ENCODE results near the gene BDNF. TPM values are rescaled to one million over a fixed set of nuclear protein-coding genes. Genes with fewer than 3 reads are reported as not detected.
"Not testable (repeated sequence)": the region's sequence is repeated elsewhere in the genome, so short reads cannot be mapped to it uniquely, and the experiment has no call there.

Gene BDNF
- polyA plus RNA-seq: 1.4 TPM
- long read RNA-seq, donor 1: 0 reads
- long read RNA-seq, donor 2, full-length matches to known transcripts: 3 of 3 reads
- long read RNA-seq, donor 2, partial matches to known transcripts: 0 of 3 reads
- long read RNA-seq, donor 2, other reads (novel, unspliced or antisense): 0 of 3 reads
- long read RNA-seq, donor 3: 0 reads
- long read RNA-seq, donor 4: 0 reads
- long read RNA-seq, donor 5: 0 reads
- long read RNA-seq, donor 6, full-length matches to known transcripts: 2 of 2 reads
- long read RNA-seq, donor 6, partial matches to known transcripts: 0 of 2 reads
- long read RNA-seq, donor 6, other reads (novel, unspliced or antisense): 0 of 2 reads
- long read RNA-seq, donor 7, full-length matches to known transcripts: 1 of 1 reads
- long read RNA-seq, donor 7, partial matches to known transcripts: 0 of 1 reads
- long read RNA-seq, donor 7, other reads (novel, unspliced or antisense): 0 of 1 reads
- long read RNA-seq, donor 8, full-length matches to known transcripts: 3 of 3 reads
- long read RNA-seq, donor 8, partial matches to known transcripts: 0 of 3 reads
- long read RNA-seq, donor 8, other reads (novel, unspliced or antisense): 0 of 3 reads
- long read RNA-seq, donor 9, full-length matches to known transcripts: 4 of 4 reads
- long read RNA-seq, donor 9, partial matches to known transcripts: 0 of 4 reads
- long read RNA-seq, donor 9, other reads (novel, unspliced or antisense): 0 of 4 reads
- long read RNA-seq, donor 10, full-length matches to known transcripts: 1 of 1 reads
- long read RNA-seq, donor 10, partial matches to known transcripts: 0 of 1 reads
- long read RNA-seq, donor 10, other reads (novel, unspliced or antisense): 0 of 1 reads
- long read RNA-seq, donor 11, full-length matches to known transcripts: 1 of 1 reads
- long read RNA-seq, donor 11, partial matches to known transcripts: 0 of 1 reads
- long read RNA-seq, donor 11, other reads (novel, unspliced or antisense): 0 of 1 reads

- peak within 1 kb of the TSS; percentile 46 for H3K4me3 ChIP-seq (ENCODE audit: low read length)
- no peaks in the 10 kb centered on the region for H3K36me3 ChIP-seq (ENCODE audit: control insufficient read depth, insufficient read depth, low read length)
- peaks cover 64% of the 10 kb centered on the region for H3K27me3 ChIP-seq (ENCODE audit: control insufficient read depth, insufficient read depth, low read length)
- H3K4me1 ChIP-seq (ENCODE audit: control insufficient read depth, insufficient read depth, low read length): peaks cover 14% of the 10 kb centered on the region
- no CpG with 5 or more reads among the region's 92 CpGs for WGBS (ENCODE audit: insufficient coverage, low lambda C conversion rate)
- DNase-seq: peak in 1 of 2 donors; percentile 36
- H3K9me3 ChIP-seq (ENCODE audit: control insufficient read depth, low read depth, low read length): peaks cover 3% of the 10 kb centered on the region
- no peak within 1 kb of the TSS for H3K27ac ChIP-seq (ENCODE audit: low read length)
Measured at GRCh38 chr11:27700351-27701301, at the start of gene BDNF. TSS of gene BDNF (minus strand) at chr11:27700455. CDS start at chr11:27658564, 41,891 bp downstream.

DNA sequence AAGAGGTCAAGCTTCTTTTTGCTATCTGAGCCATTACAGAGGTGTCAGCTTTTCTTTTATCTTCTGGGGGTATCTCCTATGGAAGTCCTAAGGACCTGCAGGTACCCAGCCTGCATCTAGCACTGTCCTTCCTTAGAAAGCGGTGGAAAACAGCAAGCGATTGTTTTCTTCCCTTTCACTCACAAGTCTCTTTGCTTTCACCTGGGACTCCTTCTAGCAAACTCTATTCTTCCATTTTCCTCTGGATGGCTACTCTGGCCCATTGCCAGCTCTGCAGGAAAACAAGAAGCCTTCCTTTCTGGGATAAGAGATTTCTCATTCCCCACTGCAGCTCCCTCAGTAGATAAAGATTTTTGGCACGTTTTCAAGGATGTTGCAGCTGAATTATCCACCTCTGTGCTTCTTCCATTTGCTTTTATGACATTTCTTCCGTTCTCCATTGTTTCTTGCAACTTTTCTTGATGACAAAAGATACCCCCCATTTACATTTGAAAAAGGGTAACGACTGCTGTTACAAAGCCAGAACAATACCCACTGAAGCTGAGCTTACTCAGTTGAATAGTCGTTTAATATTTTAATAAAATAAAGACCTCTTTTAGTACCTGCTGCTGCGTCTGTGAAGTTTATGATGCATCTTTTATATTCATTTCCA is 40.2 kb upstream of the BDNF start:
- Histone ChIP-seq H3K4me1 (ENCODE audit: control insufficient read depth, insufficient read depth, low read length) (no peaks in the 10 kb centered on the region), H3K4me3 (ENCODE audit: low read length) (no peak overlapping the region)
- 38% methylated on average over 5 of the region's 7 CpGs for WGBS (ENCODE audit: insufficient coverage, low lambda C conversion rate)

GRCh38 chr11:27735281-27735680 is 35.0 kb upstream of the BDNF start:
- H3K4me1 ChIP-seq (ENCODE audit: control insufficient read depth, insufficient read depth, low read length): no peaks in the 10 kb centered on the region
- H3K36me3 ChIP-seq (ENCODE audit: control insufficient read depth, insufficient read depth, low read length): no peaks in the 10 kb centered on the region
- peaks cover 3% of the 10 kb centered on the region for H3K27me3 ChIP-seq (ENCODE audit: control insufficient read depth, insufficient read depth, low read length)
- no peaks in the 10 kb centered on the region for H3K9me3 ChIP-seq (ENCODE audit: control insufficient read depth, low read depth, low read length)
- DNase-seq: no peak
- no CpG with 5 or more reads among the region's 1 CpG for WGBS (ENCODE audit: insufficient coverage, low lambda C conversion rate)
- no peak overlapping the region for H3K27ac ChIP-seq (ENCODE audit: low read length)
- no peak overlapping the region for H3K4me3 ChIP-seq (ENCODE audit: low read length)

More for the DNA sequence above, 40.2 kb upstream of the BDNF start:
- peaks cover 5% of the 10 kb centered on the region for H3K27me3 ChIP-seq (ENCODE audit: control insufficient read depth, insufficient read depth, low read length)
- no peaks in the 10 kb centered on the region for H3K36me3 ChIP-seq (ENCODE audit: control insufficient read depth, insufficient read depth, low read length)
- H3K9me3 ChIP-seq (ENCODE audit: control insufficient read depth, low read depth, low read length): no peaks in the 10 kb centered on the region
- no peak overlapping the region for H3K27ac ChIP-seq (ENCODE audit: low read length)
- DNase-seq: no peak

- not testable (repeated sequence) for DNase-seq; H3K4me3 ChIP-seq (ENCODE audit: low read length); H3K9me3 ChIP-seq (ENCODE audit: control insufficient read depth, low read depth, low read length); H3K27ac ChIP-seq (ENCODE audit: low read length); H3K36me3 ChIP-seq (ENCODE audit: control insufficient read depth, insufficient read depth, low read length); H3K4me1 ChIP-seq (ENCODE audit: control insufficient read depth, insufficient read depth, low read length); H3K27me3 ChIP-seq (ENCODE audit: control insufficient read depth, insufficient read depth, low read length)
- no CpG with 5 or more reads among the region's 7 CpGs for WGBS (ENCODE audit: insufficient coverage, low lambda C conversion rate)
Measured at GRCh38 chr11:27731803-27732202, 31.5 kb upstream of the BDNF start.

- DNase-seq: no peak
- Histone ChIP-seq H3K4me1 (ENCODE audit: control insufficient read depth, insufficient read depth, low read length) (peaks cover 4% of the 10 kb centered on the region), H3K36me3 (ENCODE audit: control insufficient read depth, insufficient read depth, low read length) (no peaks in the 10 kb centered on the region), H3K27me3 (ENCODE audit: control insufficient read depth, insufficient read depth, low read length) (peaks cover 22% of the 10 kb centered on the region), H3K4me3 (ENCODE audit: low read length) (no peak overlapping the region), H3K27ac (ENCODE audit: low read length) (no peak overlapping the region), H3K9me3 (ENCODE audit: control insufficient read depth, low read depth, low read length) (no peaks in the 10 kb centered on the region)
- WGBS (ENCODE audit: insufficient coverage, low lambda C conversion rate): no CpG with 5 or more reads among the region's 1 CpG
Measured at GRCh38 chr11:27726981-27727380, 26.7 kb upstream of the BDNF start.

- Histone ChIP-seq H3K36me3 (ENCODE audit: control insufficient read depth, insufficient read depth, low read length) (no peaks in the 10 kb centered on the region), H3K4me3 (ENCODE audit: low read length) (no peak overlapping the region), H3K27ac (ENCODE audit: low read length) (no peak overlapping the region), H3K9me3 (ENCODE audit: control insufficient read depth, low read depth, low read length) (peaks cover 5% of the 10 kb centered on the region), H3K27me3 (ENCODE audit: control insufficient read depth, insufficient read depth, low read length) (peaks cover 53% of the 10 kb centered on the region), H3K4me1 (ENCODE audit: control insufficient read depth, insufficient read depth, low read length) (peaks cover 4% of the 10 kb centered on the region)
- DNase-seq: no peak
- WGBS (ENCODE audit: insufficient coverage, low lambda C conversion rate): no CpG with 5 or more reads among the region's 1 CpG
Measured at GRCh38 chr11:27723687-27724086, 23.4 kb upstream of the BDNF start.

DNA sequence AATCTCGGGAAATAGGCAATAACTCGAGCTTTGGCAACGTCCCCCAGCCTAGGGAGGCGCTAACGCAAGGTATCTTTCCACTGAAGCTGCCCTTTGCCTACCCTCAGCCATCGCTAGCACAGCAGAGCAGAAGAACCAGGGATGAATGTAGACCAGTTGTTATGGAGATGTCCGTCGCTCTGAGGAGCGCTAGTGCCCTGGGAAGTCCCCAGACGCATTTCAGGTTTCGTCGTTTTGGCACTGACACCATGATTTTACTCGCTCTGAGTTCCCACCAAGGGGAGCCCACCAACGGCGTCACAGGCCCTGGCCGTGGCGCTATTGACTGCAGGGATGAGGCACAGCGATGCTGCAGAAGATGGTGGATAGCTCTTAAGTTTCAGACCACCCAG is 22.7 kb upstream of the BDNF start:
- H3K9me3 ChIP-seq (ENCODE audit: control insufficient read depth, low read depth, low read length): peaks cover 5% of the 10 kb centered on the region
- no CpG with 5 or more reads among the region's 18 CpGs for WGBS (ENCODE audit: insufficient coverage, low lambda C conversion rate)
- H3K27me3 ChIP-seq (ENCODE audit: control insufficient read depth, insufficient read depth, low read length): peaks cover 60% of the 10 kb centered on the region
- H3K27ac ChIP-seq (ENCODE audit: low read length): no peak overlapping the region
- peaks cover 4% of the 10 kb centered on the region for H3K4me1 ChIP-seq (ENCODE audit: control insufficient read depth, insufficient read depth, low read length)
- no peak for DNase-seq
- H3K4me3 ChIP-seq (ENCODE audit: low read length): no peak overlapping the region
- H3K36me3 ChIP-seq (ENCODE audit: control insufficient read depth, insufficient read depth, low read length): no peaks in the 10 kb centered on the region

GRCh38 chr11:27722117-27722952 is 22.1 kb upstream of the BDNF start:
- DNase-seq: peak in 1 of 2 donors; percentile 29
- Histone ChIP-seq H3K36me3 (ENCODE audit: control insufficient read depth, insufficient read depth, low read length) (no peaks in the 10 kb centered on the region), H3K9me3 (ENCODE audit: control insufficient read depth, low read depth, low read length) (peaks cover 5% of the 10 kb centered on the region), H3K4me1 (ENCODE audit: control insufficient read depth, insufficient read depth, low read length) (peaks cover 4% of the 10 kb centered on the region), H3K27me3 (ENCODE audit: control insufficient read depth, insufficient read depth, low read length) (peaks cover 66% of the 10 kb centered on the region), H3K27ac (ENCODE audit: low read length) (no peak overlapping the region), H3K4me3 (ENCODE audit: low read length) (no peak overlapping the region)
- no CpG with 5 or more reads among the region's 60 CpGs for WGBS (ENCODE audit: insufficient coverage, low lambda C conversion rate)
